IPS DF 19.7 (cell line): ENCODE data around the gene FUT7.

Source experiments
- DNase-seq: peaks from one replicate; pipeline ENCODE4 v3.0.0-alpha.2; 2013; ENCODE audit warnings: low read depth, low spot score

FUT7 gene

GRCh38 chr9:137031904-137032640 lies at the start of gene FUT7:
Gene FUT7 (minus strand): TSS chr9:137032088. CDS start chr9:137031991, 97 bp downstream.
- no peak for DNase-seq

GRCh38 chr9:137080260-137081122 lies 48.6 kb upstream of the FUT7 start:
- no peak for DNase-seq

DNA sequence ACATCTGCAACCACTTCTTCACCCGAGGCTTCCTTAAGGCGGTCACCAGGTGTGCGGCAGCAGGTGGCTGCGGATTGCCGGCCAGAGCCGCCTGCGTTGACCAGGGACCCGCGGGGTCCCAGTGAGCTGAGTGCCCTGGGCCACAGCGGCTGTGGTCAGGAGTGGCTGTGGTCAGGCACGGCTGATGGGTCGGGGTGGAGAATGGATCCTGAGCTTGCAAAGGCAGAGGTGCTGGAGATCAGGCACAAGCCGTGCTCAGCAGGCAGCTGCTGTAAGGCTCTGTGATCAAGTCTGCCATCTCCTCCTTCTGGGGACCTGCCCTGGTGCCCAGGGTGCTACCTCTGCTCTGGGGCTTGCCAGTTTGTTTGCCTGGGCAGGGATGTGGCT lies 47.5 kb upstream of the FUT7 start:
- no peak for DNase-seq

GRCh38 chr9:137078701-137079400 lies 47.0 kb upstream of the FUT7 start:
- DNase-seq = no peak

DNA sequence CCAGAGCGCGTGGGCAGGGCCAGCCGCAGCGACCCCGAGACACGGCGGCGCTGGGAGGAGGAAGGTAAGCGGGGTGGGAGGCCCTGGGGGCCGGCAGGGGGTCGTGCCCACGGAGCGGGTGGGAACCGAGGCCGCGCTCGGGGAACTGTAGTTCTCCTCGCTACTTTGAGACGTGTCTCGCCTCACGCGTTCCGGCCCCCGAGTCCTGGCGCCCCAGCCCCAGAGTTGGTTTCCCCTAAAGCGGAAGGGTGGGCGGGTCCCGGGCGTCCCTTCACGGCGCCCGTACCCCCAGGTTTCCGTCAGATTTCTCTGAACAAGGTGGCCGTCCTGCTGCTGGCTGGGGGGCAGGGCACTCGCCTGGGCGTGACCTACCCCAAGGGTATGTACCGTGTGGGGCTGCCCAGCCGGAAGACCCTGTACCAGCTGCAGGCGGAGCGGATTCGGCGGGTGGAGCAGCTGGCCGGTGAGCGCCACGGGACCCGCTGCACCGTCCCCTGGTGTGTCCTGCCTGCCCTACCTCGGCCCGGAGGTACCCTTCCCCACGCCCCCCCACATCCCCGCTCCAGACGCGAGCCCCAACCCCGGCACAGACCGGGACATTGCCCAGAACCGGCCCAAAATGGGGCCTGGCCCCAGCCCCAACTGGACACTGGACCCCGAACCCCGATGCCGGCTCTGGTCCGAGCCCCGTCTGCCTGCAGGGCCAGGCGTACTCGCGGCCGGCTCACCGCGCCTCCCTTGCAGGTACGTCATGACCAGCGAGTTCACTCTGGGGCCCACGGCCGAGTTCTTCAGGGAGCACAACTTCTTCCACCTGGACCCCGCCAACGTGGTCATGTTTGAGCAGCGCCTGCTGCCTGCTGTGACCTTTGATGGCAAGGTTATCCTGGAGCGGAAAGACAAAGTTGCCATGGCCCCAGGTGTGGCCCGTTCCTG lies 46.1 kb upstream of the FUT7 start:
- no peak for DNase-seq

DNA sequence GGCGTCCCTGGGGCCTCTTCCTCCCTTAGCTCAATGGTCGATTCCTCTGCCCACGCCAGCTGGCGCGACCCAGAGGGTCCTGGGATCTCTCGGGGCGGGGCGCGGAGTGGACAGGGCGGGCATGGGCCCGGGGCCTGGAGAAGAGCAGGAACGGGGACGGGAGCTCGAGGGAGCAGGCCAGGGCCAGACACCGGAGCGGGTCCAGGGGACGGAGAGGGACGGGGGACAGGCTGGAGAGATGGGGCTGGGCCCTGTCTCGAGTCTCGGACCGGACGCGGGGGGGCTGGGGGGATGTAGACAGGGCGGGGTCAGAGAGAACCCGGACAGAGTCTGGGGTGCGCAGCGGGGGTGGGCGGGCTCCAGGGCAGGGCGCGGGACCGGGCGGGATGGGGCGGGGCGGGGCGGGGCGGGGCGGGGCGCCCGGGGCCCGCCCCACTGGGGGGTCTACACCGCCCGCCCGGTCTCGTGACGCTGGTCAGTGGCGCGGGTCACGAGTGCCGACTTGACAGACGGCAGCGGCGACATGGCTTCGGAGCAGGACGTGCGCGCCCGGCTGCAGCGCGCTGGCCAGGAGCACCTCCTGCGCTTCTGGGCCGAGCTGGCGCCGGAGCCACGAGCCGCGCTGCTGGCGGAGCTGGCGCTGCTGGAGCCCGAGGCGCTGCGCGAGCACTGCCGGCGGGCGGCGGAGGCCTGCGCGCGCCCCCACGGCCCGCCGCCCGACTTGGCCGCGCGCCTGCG lies 45.3 kb upstream of the FUT7 start, which contains the start of gene UAP1L1:
UAP1L1 (plus strand) TSS at position 508 of the 738 bp plus-strand sequence; CDS start at position 524, 16 bp downstream.
- no peak for DNase-seq

- DNase-seq = no peak
These were observed 44.7 kb upstream of the FUT7 start for GRCh38 chr9:137076636-137077009.

GRCh38 chr9:137075275-137075775 lies 43.4 kb upstream of the FUT7 start:
- no peak for DNase-seq

- DNase-seq = no peak
These were observed 42.9 kb upstream of the FUT7 start for GRCh38 chr9:137074657-137075274.

DNA sequence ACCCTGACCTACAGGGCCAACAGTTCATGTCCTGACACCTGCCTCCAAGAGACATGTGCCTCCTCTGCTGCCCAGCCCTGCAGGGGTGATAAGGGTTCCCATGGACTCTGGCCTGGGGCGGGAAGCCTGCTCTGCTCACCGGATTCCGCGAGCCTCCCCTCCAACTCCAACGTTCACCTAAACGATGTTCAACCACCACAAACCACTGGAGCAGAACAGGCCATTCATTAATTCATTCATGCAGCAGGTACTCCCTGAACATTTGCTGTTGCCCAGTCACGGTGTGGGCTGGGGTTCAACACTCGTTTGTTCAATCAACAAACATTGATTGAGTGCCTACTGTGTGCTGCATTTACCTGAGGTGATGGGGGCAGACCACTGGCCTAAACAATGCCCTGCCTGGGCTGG lies 42.1 kb upstream of the FUT7 start:
- no peak for DNase-seq

GRCh38 chr9:137071282-137071681 lies 39.4 kb upstream of the FUT7 start:
- DNase-seq = no peak

- DNase-seq = no peak
These were observed 39.0 kb upstream of the FUT7 start for GRCh38 chr9:137070906-137071275.

DNA sequence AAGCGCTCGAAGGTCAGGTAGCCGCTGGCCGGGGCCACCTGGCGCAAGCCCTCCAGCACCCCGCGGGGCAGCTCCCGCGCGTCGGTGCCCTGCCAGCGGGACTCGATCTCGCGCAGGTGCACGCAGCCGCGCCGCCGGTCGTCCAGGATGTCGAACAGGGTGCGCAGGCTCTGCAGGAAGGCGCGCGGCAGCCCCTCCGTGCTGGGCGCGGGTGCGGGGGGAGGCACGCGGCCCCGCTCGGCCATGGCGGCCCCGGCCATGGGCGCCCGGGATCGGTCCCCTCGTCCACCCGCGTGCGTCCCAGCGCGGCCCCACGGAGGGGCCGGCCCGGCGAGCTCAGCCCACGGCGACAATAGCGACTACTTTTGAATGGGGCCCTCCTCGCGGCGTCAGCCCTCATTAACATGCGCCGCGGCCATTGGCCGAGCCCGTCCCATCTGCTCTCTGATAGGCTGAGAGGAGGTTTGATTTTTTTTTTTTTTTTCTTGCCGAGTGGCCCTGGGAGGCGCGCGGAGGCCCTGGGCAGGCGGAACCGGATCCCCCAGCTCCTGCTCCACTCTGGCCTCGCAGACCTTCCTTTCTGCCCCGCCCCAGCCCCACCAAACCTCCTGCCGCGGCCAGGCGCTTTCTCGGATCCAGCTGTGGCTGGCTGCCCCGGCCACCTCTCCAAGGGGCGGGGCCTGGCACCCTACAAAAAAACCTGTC lies 38.5 kb upstream of the FUT7 start, which contains the start of gene SAPCD2:
SAPCD2 (minus strand) TSS at position 357 of the 705 bp plus-strand sequence; CDS start at position 260, 97 bp downstream.
- DNase-seq = no peak

DNA sequence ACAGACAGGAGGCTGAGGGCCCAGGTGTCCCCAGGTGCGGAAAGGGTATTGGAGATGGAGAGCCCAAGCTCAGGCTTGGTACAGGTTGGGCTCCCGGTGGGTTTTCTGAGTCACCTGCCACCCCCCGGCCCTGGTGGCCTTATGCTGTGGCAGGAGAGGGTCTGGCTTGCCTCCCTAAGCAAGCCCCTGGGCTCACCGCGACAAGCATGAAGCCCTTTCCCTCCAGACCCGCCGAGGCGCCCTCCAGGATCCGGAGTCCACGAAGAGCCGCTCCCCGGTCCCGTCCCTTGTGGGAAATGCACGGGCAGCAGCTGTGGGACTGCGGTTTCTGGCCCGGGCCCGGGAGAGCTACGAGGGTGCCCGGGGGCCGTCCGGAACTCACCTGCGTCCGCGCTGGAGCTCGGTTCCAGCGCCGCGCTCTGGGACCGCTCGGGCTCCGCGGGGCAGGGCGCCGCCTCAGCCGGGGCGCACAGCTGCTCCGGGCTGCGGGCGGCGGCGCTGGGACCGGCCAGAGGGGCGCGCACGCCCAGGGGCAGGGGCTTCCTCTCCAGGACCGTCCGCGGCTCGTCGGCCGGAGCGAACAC lies 37.7 kb upstream of the FUT7 start:
- DNase-seq = no peak

- no peak for DNase-seq
These were observed 36.9 kb upstream of the FUT7 start for GRCh38 chr9:137068539-137069507.

DNA sequence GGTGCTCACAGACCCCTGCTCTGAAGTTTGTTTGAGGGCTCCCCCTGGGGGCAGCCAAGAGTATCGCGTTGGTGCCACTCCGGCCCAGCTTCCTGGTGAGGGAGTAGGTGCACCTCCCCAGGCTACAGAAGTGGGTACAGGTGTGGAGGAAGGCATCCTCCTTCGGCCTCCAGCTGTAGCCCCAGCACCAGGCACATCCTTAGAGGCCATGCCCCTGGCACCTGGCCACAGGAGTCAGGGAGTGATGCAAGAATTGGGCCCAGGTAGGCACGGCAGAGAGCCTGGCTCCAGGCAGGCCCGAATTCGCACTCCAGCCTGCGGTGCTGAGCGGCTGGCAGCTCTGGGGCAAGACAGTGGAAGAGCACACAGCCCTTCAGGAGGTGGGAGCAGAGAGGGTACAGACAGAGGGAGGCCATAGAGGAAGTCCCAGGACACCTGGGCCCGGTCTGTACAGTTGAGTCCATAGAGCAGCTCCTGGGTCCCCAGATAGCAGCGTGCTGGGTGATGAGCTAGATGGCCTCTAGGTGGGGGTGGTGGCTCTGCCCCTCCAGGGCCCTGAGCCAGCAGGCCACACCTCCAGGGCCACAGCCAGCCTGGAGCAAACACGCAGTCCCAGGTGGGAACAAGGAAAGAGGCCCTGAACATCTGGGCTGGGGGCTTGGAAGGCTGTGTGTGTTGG lies 36.1 kb upstream of the FUT7 start:
- DNase-seq = no peak
